ENCODE measurements around the gene NANOG. TPM values are rescaled to one million over a fixed set of nuclear protein-coding genes. Genes with fewer than 3 reads are reported as not detected.

NANOG gene
- total RNA-seq, 1 experiment from 2014 or later = not detected

- H3K9me3 ChIP-seq (ENCODE audit: low read length) = no peaks in the 10 kb centered on the region
- ChIA-PET POLR2A (ENCODE audit: unreplicated experiment) (no interaction called here), CTCF (no interaction called here)
- H3K9ac ChIP-seq (ENCODE audit: low read length) = no peak overlapping the region
- no peak overlapping the region for H2AFZ ChIP-seq (ENCODE audit: low read length)
- H3K36me3 ChIP-seq (ENCODE audit: low read depth, low read length) = no peaks in the 10 kb centered on the region
- intact Hi-C loops (cut with micrococcal nuclease) = no loop called here
- no peak overlapping the region for H3K4me2 ChIP-seq (ENCODE audit: low read length)
- no peaks in the 10 kb centered on the region for H3F3A ChIP-seq (ENCODE audit: low read length, unreplicated experiment)
- BruUV-seq (replicated peaks) = no TSS peak
- no peak overlapping the region for H3K27ac ChIP-seq (ENCODE audit: low read length)
- peaks cover 22% of the 10 kb centered on the region for H3K27me3 ChIP-seq (ENCODE audit: low read length)
- ATAC-seq (no peak), DNase-seq (no peak)
- no peak for TF ChIP-seq EZH2phosphoT487 (IDR thresholded peaks at IDR 0.05; ENCODE audit: borderline replicate concordance, low read length)
- TF ChIP-seq EZH2 (IDR thresholded peaks at IDR 0.05; ENCODE audit: low read length, unreplicated experiment) = no peak
- no peak for TF ChIP-seq CTCF (conservative IDR thresholded peaks at IDR 0.05; ENCODE audit: low read depth, low read length)
- H3K4me3 ChIP-seq (ENCODE audit: low read length) = no peak overlapping the region
- H3K79me2 ChIP-seq (ENCODE audit: low read length) = no peaks in the 10 kb centered on the region
- H3K4me1 ChIP-seq (ENCODE audit: insufficient read depth, low read length) = no peaks in the 10 kb centered on the region
- H3K9me2 ChIP-seq (replicated peaks; ENCODE audit: low read length) = no peaks in the 10 kb centered on the region
- H4K20me1 ChIP-seq (ENCODE audit: low read length) = no peaks in the 10 kb centered on the region
These were observed 19.2 kb upstream of the NANOG start for GRCh38 chr12:7769999-7770398.

DNA sequence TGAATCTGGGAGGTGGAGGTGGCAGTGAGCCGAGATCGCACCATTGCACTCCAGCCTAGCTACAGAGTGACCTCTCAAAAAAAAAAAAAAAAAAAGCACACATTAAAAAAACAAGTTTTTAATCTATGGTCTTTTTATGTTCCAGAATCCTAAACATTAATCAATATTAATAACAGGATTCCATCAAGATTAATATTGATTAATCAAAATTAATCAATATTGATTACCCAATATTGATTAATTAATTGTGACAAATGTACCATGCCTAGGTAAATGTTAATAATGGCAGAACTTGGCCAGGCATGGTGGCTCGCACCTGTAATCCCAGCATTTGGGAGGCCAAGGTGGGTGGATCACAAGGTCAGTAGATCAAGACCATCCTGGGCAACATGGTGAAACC is 7.9 kb upstream of the NANOG start:
- H3K79me2 ChIP-seq (ENCODE audit: low read length) = no peaks in the 10 kb centered on the region
- CTCF ChIA-PET = no interaction called here

More for the DNA sequence above, 7.9 kb upstream of the NANOG start:
- Histone ChIP-seq H3K27me3 (ENCODE audit: low read length) (no peaks in the 10 kb centered on the region), H3K9ac (ENCODE audit: low read length) (no peak overlapping the region), H3K4me2 (ENCODE audit: low read length) (no peak overlapping the region), H4K20me1 (ENCODE audit: low read length) (no peaks in the 10 kb centered on the region), H3K36me3 (ENCODE audit: low read depth, low read length) (no peaks in the 10 kb centered on the region), H2AFZ (ENCODE audit: low read length) (no peak overlapping the region), H3K9me3 (ENCODE audit: low read length) (no peaks in the 10 kb centered on the region), H3K9me2 (replicated peaks; ENCODE audit: low read length) (no peaks in the 10 kb centered on the region), H3F3A (ENCODE audit: low read length, unreplicated experiment) (no peaks in the 10 kb centered on the region), H3K27ac (ENCODE audit: low read length) (no peak overlapping the region), H3K4me1 (ENCODE audit: insufficient read depth, low read length) (no peaks in the 10 kb centered on the region), H3K4me3 (ENCODE audit: low read length) (no peak overlapping the region)
- DNase-seq (no peak), ATAC-seq (no peak)
- intact Hi-C loops (cut with micrococcal nuclease) = no loop called here
- BruUV-seq (replicated peaks) = no TSS peak
- POLR2A ChIA-PET (ENCODE audit: unreplicated experiment) = interaction anchor here (0.6 kb wide), 1 partner anchor 111 kb away, joined by 14 read pairs; no protein-coding TSS in a partner anchor
- TF ChIP-seq EZH2 (IDR thresholded peaks at IDR 0.05; ENCODE audit: low read length, unreplicated experiment) (no peak), CTCF (conservative IDR thresholded peaks at IDR 0.05; ENCODE audit: low read depth, low read length) (no peak), EZH2phosphoT487 (IDR thresholded peaks at IDR 0.05; ENCODE audit: borderline replicate concordance, low read length) (no peak)
